ENCODE data around the gene SAT1.
A peak's percentile ranks its signal among the peaks of the same experiment; 100 is the strongest.
"Not testable (repeated sequence)": the region's sequence is repeated elsewhere in the genome, so short reads cannot be mapped to it uniquely, and the experiment has no call there.

The SAT1 gene

GRCh38 chrX:23782863-23783588, at the start of gene SAT1:
Gene SAT1, plus strand, starts transcription at chrX:23783173. Its CDS starts 179 bp downstream, at chrX:23783352.
- DNase-seq, result peak; percentile 93

- no peak for DNase-seq
Observed at GRCh38 chrX:23736030-23736429, 46.9 kb upstream of the SAT1 start.

- no peak for DNase-seq
Observed at GRCh38 chrX:23737413-23737812, 45.6 kb upstream of the SAT1 start.

GRCh38 chrX:23742174-23742696, 40.7 kb upstream of the SAT1 start:
- DNase-seq, result no peak

GRCh38 chrX:23742697-23743622, 40.0 kb upstream of the SAT1 start, which contains the start of gene ACOT9:
Gene ACOT9, minus strand, starts transcription at chrX:23743276. Its CDS starts 132 bp downstream, at chrX:23743144.
- DNase-seq, result peak; percentile 80

- not testable (repeated sequence) for DNase-seq
Observed at GRCh38 chrX:23743623-23743971, 39.4 kb upstream of the SAT1 start.

- DNase-seq, result no peak
Observed at GRCh38 chrX:23745786-23746185, 37.2 kb upstream of the SAT1 start.

GRCh38 chrX:23749129-23749528, 33.8 kb upstream of the SAT1 start:
- no peak for DNase-seq

- DNase-seq, result no peak
Observed at GRCh38 chrX:23749576-23749975, 33.4 kb upstream of the SAT1 start.

GRCh38 chrX:23752740-23753415, 30.1 kb upstream of the SAT1 start:
- no peak for DNase-seq

GRCh38 chrX:23754664-23755063, 28.3 kb upstream of the SAT1 start:
- DNase-seq, result no peak

- peak; percentile 24 for DNase-seq
Observed at GRCh38 chrX:23756165-23756564, 26.8 kb upstream of the SAT1 start.

- no peak for DNase-seq
Observed at GRCh38 chrX:23759821-23760220, 23.2 kb upstream of the SAT1 start.

GRCh38 chrX:23764188-23764984, 18.6 kb upstream of the SAT1 start:
- no peak for DNase-seq

- DNase-seq, result no peak
Observed at GRCh38 chrX:23765449-23765848, 17.5 kb upstream of the SAT1 start.

- DNase-seq, result no peak
Observed at GRCh38 chrX:23765868-23766267, 17.1 kb upstream of the SAT1 start.

GRCh38 chrX:23766650-23767551, 16.1 kb upstream of the SAT1 start:
- peak; percentile 12 for DNase-seq

- DNase-seq, result no peak
Observed at GRCh38 chrX:23770142-23770541, 12.8 kb upstream of the SAT1 start.

GRCh38 chrX:23771086-23771485, 11.9 kb upstream of the SAT1 start:
- DNase-seq, result not testable (repeated sequence)

GRCh38 chrX:23773601-23774175, 9.3 kb upstream of the SAT1 start:
- DNase-seq, result no peak

GRCh38 chrX:23776363-23776762, 6.6 kb upstream of the SAT1 start:
- no peak for DNase-seq
